OCI-LY3 (cell line): Measurements from ENCODE around the gene CNTN1.

Source experiments
- CTCF ChIP-seq: fragments of 200-600, 300-600 bp; sonication (generic); IDR thresholded peaks from 2 replicates; pipeline ENCODE4 v1.5.1; 2014; ENCODE audit warnings: antibody characterized with exemption, low read length, low read depth
- EZH2phosphoT487 ChIP-seq: fragments of 200-600 bp; shearing (Covaris generic); IDR thresholded peaks from 2 replicates; pipeline ENCODE4 v1.6.1; 2018; ENCODE audit warnings: antibody characterized with exemption, mixed run types, low read depth

- TF ChIP-seq CTCF (no peak), EZH2phosphoT487 (no peak)
Measured at GRCh38 chr12:40963751-40964150, 271.5 kb downstream of the CNTN1 start.
